GM21529 (cell line): Measurements from ENCODE around the gene NSMCE1.
A peak's percentile ranks its signal among the peaks of the same experiment; 100 is the strongest.

Experiments
- ATAC-seq: cut with Tn5 transposase; IDR thresholded peaks from one replicate; pipeline ENCODE4 v1.9.1; 2021; ENCODE audit not compliant: unreplicated experiment

NSMCE1 gene

DNA sequence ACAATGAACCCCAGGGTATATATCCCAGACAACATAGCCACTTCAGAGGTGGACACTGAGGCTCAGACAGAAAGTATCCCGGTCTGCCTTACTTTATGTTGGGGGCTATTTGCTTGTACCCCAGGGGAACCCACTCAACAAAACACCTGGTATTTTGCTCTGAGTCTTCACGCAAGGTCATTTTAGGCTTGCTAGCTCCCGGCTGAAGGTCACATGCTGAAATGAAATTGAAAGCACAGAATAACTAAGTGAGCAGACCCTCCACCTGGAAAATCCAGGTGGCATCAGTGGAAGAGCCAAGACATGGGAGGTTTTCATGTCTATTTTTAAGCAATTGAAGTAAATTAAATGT lies 69.4 kb downstream of the NSMCE1 start:
- no peak for ATAC-seq

DNA sequence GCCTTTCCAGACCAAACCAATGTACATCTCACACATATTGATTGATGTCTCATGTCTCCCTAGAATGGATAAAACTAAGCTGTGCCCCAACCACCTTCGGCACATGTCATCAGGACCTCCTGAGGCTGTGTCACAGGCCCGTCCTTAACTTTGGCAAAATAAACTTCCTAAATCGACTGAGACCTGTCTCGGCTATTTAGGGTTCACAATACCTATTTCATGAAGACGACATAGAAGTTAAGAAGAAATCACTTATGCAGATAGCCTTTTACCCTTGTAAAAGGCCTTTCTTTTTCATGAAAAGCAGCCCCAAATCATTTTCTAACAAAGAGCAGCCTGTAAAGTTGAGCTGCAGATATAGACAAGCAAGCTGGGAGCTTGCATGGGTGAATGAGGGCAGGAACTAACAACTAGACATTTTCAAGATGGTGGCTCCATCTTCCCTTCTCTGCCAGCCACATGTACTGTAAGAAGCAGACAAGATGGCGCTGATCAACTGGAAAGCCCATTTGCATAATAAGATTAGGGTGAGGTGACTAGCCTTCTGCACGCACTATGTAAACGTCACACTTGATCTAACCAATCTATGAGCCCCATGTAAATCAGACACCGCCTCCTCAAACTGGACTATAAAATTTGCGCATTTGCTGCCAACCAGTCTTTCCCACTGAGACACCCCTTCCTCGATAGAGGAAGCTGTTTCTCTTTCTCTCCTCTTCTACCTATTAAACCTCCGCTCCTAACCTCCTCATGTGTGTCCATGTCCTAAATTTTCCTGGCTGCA lies 69.9 kb downstream of the NSMCE1 start:
- no peak for ATAC-seq

DNA sequence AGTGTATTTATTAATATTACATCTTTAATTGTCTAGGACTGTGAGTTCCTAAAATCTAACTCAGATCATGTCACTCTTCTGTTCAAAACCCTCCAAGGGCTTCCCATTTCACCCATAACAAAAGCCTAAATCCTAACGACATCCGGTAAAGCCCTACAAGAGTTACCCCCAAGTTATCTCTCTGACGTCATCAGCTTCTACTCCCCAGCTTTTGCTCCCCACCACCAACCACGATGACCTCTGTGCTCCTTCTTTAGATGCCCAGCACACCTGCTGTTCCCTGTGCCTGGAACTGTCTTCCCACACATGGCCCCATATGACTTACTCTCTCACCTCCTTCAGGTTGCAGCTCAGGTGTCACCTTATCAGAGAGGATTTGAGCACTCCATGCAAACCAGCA lies 71.6 kb downstream of the NSMCE1 start:
- ATAC-seq: no peak

DNA sequence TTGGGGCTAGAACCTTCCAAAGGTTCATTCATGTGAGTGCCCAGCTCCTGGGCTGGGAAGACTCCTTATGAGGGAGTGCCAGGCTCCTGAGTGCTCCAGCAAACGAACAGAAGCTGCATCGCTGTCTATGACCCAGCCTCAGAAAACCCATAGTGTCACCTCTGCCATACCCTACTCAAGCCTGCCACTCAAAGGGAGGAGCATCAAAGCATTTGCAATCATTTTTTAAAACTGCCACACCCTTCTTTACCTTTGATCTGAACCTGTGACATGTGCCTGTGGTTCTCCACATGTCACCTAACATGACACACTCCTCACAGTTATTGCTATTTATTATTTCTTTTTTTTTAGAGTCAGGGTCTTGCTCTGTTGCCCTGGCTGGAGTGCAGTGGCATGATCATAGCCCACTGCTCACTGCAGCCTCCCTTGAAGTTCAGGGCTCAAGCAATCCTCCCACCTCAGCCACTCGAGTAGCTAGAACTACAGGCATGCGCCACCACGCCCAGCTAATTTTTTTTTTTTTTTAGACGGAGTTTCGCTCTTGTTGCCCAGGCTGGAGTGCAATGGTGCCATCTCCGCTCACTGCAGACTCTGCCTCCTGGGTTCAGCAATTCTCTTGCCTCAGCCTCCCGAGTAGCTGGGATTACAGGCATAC lies 72.5 kb downstream of the NSMCE1 start:
- no peak for ATAC-seq

DNA sequence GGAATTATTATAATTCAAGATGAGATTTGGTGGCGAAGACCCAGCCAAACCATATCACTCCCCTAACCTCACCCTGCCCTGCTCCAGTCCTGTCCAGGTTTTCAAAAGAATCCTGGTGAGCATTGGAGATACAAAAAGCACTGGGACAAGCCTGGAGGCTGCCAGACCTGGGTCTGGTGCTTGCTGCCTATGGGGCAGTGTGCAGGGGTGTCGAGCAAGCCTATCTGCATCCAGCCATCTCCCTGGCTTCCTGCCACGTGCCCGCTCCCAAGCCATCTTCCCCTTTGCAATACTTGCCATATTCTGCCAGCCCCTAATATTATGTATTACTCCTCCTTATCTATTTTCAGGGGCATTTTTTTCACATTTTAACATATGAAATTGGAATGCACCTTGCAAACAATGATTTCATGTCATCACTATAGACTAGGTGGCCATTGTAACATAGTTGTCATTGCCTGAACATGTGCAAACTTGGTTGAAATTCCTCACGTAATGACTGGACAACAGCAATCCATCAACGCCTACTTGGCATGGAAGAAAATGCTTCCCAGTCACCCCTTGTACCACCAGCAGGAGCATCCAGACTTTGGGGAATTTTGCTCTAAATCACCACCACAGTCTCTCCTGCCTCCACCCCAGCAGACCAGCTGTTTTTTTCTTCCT lies 73.4 kb downstream of the NSMCE1 start:
- ATAC-seq: no peak

DNA sequence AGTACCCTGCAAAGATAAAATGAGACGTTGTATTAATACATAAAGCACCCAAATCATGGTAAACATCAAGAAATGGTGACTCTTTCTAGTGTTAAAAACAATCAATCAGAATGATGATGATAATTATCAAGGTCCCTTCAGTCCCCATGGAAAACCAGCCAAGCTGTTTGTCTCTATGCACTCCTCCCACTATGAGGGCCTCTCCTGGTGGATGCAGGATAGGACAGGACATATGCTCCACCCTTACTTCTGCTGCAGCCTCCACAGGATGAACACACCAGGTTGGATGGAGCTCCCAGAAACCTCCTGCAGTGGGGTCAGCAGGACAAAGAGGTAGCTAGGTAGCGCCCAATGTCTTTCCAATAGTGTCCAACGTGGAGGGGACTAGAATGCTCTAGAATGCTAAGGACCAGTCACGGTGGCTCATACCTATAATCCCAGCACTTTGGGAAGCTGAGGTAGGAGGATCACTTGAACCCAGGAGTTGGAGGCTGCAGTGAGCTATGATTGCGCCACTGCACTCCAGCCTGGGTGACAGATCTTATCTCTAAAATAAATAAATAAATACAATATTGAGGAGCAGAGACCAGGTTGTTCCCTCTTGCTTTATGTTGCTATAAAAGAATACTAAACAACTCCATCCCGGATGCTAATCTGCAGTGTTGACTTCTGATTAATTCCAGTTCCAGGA lies 75.1 kb downstream of the NSMCE1 start:
- ATAC-seq: no peak

DNA sequence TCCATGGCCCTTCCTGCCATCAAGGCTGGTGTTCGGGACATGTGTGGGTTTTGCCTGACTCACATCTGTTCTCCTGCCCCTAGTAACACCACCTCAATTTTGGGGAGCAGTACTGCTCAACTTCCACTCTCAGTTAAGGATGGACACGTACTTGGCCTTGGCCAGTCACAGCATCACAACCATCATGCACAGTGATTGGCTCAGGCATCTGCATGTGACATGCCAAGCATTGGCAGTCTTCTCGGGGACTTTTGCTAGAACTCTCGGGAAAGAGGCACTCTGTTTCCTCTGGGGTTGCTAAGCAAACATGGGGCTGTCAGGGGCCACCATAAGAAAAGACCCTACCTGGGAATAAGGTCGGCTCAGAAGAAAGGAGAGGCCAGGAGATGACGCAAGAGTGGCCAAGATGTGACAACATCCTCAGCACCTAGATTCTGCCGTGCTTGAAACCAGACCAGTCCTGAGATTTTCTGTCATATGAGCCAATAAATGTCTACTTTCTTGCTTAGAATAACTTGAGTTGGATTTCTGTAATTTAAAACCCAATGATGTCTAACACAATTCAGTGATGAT lies 77.1 kb downstream of the NSMCE1 start:
- ATAC-seq: no peak

DNA sequence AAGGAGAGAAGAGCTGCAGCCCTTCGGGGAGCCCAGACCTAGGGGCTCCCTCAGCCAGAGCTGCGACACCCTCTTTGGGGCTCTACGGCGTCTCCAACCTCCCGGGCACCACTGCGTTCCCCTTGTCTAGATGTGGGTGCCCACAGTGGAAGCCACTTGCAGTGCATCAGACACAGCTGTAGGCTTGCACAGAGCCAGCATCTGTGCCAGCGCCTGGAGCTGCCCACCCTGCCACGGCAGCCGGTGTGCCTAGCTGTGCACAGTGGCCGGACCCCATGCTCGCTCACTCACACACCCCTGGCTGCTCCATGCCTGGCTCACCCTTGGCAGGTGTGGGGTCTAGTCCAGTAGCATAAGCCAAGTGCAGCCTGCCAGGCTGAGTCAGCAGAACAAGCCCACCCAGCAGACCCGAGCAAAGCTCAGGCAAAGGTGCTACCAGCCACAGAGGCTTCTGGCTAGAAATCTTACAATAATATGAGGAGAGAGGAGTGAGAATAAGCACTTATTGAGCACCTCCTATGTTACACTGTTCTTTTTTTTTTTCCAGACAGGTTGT lies 78.2 kb downstream of the NSMCE1 start:
- ATAC-seq: no peak

DNA sequence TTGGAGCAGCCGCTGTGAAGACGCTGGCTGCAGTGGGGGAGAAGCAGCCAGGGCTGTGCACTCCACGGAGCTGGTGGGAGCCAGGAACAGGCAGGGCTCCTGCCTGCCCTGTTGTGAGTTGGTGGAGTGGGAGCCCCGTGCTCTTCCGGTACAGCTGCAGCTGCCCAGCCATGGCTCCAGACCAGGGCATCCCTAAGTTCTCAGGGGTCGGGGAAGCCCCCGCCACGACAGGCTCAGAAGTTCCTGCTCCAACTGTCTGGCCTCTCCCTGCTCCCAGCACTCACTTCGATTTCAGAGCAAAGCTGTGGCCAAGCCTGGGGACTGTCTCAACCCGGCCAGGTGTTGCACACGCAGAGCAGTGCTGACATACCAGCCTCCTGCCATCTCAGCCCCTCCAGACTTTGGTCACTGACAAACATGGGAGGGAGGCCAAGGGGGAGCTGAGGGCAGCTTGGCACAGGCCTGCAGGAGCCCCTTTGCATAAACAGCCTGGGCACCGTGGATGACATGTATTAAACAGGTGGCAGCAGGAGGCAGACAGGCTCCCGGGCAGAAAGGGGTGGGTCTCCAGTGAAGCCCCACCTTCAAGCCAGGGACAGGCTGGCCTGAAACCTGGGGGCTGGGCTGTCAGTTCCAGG lies 79.1 kb downstream of the NSMCE1 start:
- ATAC-seq: no peak

DNA sequence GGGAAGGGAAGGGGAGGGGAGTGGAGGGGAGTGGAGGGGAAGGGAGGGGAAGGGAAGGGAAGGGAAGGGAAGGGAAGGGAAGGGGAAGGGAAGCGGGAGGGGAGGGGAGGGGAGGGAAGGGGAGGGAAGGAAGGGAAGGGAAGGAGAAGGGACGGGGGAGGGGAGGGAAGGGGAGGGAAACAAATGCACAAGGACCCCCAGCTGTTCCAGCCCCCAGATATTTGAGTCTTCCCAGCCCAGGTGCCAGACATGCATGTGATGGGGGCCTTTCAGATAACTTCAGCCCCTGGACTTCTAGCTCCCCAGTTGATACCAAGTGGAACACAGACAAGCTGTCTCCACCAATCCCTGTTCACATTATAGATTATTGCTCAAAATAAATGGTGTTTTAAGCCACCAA lies 79.9 kb downstream of the NSMCE1 start:
- no peak for ATAC-seq

DNA sequence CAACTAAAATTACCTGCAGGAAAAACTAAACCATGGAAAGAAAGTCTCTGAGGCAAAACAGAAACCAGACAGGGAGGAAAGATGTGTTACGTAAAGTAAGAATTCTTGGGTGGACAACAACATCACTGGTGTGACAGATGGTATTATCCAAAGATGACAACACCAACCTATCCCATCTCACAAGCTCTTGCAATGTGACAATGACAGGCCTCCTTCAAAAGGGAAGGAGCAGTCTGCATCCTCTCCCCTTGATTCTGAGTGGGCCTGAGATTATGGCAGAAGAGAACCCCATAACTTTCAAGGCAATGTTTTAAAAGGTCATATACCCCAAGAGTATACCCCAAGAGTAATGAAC lies 82.8 kb downstream of the NSMCE1 start:
- ATAC-seq: no peak

DNA sequence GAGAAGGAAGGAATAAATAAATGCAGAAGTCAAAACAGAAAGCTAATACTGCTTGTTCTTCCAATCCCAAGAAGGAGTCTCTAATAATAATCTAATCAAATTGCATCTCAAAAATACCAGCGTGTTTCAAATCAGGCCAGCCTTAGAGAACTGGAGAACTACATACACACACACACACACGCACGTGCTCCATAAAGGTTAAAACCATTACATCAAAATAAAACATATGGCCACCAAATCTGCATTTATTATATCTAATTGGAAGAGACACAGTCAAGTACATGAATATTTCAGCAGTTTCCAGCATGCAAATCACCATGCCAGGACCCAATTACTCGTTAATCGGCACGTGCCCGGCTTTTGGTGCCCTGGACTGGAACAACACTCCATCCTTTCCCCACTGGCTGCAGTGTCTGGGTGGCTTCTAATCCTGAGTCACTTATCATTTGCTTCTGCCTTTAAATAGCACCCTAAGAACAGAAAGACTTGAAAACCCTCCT lies 85.6 kb downstream of the NSMCE1 start:
- no peak for ATAC-seq

DNA sequence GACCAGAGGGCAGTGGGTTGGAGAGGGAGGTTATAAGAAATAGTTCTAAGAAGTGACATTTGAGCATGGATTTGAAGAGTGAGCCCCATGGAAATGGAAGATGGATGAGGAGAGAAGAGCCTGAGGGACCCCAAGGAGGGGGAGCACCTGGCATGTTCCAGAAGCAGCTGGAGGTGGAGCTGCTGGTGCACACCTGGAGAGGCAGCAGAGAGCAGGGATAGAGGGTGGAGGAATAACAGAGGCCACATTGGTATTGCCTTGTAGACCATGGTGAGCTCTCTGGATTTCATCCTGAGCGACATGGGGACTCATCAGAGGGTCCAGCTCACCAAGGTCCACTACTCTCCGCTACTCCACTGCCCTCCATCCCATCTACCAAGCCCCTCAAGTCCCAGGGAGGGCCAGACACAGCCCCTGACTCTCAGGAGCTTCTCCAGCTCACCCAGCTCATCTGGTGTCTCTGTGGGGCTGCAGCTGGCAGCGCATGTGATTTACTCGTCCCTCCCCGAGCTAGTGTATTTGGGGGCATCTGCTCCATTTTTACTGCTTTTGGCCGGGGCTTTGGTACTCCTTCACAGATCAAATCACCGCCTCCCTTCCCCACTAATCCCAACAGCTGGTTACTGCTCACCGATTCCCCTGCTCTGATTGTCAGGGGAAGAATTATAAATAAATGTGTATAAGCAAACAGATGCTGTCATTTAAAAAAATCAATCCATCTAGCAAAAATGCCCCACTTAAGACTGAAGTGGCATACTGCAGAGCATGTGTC lies 87.4 kb downstream of the NSMCE1 start:
- ATAC-seq: no peak

DNA sequence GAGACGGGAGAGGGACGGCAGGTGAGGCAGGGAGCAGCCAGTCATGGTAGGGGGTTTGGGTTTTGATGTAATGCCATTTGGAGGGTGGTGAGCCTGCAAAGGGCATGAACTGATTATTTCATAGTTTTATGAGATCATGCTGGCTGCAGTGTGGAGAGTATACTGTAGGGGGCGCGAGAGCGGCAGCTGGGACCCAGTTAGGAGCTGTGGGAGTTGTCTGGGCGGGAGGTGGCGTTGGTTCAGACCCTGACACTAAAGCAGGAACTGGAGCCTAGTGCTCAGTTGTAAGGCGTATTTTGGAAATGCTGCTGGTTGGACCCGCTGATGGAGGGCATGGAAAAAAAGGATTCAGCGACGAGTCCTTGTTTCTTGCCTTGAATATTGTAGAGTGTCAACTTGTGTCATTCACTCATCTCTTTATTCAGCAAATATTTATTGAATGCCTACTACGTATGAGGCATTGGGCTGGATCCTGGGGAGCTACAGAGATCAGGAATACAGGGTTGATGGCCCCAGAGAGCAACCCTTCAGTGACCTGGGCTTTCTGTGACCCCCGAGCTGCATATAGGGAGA lies 89.0 kb downstream of the NSMCE1 start:
- peak; percentile 86 for ATAC-seq

DNA sequence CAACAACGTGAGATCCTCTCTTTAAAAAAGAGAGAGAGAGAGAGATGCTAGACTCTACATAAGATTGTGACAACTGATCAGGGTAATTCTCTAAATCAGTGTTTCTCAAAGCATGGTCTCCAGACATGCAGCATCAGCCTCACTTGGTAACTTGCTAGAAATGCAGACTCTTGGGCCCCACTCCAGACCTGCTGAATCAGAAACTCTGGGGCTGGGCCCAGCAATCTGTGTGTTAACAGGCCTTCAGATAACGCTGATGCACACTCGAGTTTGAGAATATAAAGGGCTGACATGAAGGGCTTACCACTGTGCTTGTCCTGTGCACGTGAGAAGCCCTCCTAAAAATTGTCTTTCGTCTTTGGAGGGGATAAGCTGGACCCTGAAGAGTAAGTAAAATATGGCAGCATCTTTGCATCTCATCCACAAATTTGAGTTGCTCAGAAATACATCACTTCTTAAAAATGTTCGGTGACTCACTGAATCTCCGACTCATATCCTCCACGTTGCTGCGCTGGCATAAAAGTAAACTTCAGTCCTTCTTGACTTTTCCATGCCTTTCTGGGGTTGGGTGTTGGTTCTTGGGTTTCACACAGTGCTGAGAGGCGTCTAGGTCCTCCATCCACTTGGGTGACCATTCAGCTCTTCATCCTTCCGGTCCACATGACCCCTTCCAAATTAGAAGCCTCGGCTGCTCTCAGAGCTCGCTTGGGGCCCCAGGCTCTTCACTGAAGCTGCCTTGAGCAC lies 91.4 kb downstream of the NSMCE1 start:
- ATAC-seq: no peak

DNA sequence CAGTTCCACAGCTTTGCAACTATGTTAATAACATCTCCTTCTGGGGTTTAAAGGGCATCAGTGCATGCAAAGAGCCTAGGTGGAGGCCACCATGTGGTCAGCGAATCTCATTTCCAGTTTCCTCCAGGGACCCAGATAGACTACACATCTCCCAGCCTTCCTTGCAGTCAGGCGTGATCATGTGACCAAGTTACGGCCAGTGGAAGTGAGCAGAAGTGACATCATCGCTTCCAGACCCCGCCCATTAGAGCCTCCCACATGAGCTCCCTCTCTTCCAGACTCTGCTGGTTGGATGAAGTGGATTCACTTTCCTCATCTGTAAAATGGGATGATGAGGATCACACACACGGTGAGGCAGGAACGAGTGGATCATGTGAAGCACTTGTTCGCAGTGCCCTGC lies 92.7 kb downstream of the NSMCE1 start:
- no peak for ATAC-seq
